ENCODE results near the gene HOXD3.

- TF ChIP-seq CTCF (IDR thresholded peaks at IDR 0.05) (no peak), POLR2A (IDR thresholded peaks at IDR 0.05) (no peak)
Observed at GRCh38 chr2:176151442-176152287, 5.4 kb upstream of the HOXD3 start, which contains the start of gene HOXD4.

All from lower leg skin (tissue), 3 donors.